GM18499 (cell line): ENCODE results near the gene NUDT19.
"Not testable (repeated sequence)": the region's sequence is repeated elsewhere in the genome, so short reads cannot be mapped to it uniquely, and the experiment has no call there.

Experiments
- ATAC-seq: cut with Tn5 transposase; IDR thresholded peaks from one replicate; pipeline ENCODE4 v1.9.1; 2021; ENCODE audit warnings: moderate number of reproducible peaks; ENCODE audit not compliant: insufficient read depth, unreplicated experiment

NUDT19 gene

DNA sequence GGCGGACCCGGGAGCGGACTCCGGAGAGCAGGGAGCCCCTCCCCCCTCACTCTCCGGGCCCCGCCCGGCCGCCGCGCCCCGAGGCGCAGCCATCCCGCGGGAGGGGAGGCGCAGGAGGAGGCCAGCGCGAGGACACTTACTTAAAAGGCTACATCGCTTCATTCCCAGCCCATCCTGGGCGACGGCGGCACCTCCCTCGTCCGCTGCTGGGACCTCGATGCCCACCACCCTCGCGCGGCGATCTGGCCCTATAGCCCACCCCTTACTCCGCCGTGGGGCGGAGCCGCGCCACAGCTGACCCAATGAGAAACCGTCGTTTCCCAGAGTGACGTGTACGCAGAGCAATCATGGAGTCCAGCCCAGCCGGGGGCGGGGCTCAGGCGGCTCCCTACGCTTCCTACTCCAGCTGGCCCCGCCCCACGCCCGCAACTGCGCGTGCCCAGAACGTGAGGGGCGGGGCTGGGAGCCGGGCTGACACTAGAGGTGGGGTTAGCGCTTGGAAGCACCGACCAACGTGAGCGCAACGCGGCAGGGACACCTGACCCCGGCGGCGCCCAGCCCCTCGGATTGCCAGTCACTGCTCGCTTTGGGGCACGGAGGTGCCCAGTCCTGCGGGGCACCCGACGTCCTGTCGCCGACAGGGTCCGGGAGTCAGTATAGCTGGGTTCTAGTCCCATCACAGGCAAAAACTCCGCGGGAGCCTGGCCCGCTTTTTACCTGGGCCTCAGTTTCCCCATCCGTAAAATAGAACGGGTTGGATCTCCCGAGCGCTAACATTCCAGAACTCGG lies 16.5 kb upstream of the NUDT19 start, which contains the start of gene ANKRD27:
TSS of gene ANKRD27 (minus strand) at position 250 of the 789 bp plus-strand sequence. CDS start 16,165 bp downstream, outside the sequence.
- ATAC-seq: peak; percentile 92

DNA sequence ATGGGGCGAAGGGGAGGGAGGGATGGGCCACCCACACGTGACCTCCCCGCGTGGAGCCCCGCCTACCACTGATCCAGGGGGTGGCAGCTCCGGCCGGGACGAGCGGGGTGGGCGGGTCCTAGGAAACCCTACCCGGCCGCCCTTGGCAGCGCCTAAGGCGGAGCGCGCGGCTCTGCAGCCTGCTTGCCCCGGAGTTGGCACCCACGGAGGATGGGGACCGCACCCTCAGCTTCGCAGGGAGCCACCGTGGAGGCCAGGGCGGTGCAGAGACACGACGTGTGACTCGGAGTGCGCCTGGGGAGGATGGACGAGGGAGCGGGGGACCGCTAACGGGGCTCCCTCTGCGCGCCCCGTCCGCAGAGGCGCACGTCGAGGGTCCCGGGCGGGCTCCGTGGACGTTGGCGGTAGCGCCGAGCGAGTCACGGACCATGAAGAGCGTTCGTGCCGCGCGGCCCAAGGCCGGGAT lies 15.9 kb upstream of the NUDT19 start, which contains the start of gene RGS9BP:
TSS of gene RGS9BP (plus strand) at position 129 of the 466 bp plus-strand sequence. CDS start 416 bp downstream, outside the sequence.
- ATAC-seq: no peak

DNA sequence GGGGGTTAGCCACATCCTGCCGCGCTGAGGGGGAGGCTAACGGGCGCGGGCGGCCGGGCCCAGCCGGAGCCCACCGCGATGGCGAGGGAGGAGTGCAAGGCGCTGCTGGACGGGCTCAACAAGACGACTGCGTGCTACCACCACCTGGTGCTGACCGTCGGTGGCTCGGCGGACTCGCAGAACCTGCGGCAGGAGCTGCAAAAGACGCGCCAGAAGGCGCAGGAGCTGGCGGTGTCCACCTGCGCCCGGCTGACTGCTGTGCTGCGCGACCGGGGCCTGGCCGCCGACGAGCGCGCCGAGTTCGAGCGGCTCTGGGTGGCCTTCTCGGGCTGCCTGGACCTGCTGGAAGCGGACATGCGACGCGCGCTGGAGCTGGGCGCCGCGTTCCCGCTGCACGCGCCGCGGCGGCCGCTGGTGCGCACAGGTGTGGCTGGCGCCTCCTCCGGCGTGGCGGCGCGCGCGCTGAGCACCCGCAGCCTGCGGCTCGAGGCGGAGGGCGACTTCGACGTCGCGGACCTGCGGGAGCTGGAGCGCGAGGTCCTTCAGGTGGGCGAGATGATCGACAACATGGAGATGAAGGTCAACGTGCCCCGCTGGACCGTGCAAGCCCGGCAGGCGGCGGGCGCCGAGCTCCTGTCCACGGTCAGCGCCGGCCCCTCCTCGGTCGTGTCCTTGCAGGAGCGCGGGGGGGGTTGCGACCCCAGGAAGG lies 15.3 kb upstream of the NUDT19 start:
- no peak for ATAC-seq

DNA sequence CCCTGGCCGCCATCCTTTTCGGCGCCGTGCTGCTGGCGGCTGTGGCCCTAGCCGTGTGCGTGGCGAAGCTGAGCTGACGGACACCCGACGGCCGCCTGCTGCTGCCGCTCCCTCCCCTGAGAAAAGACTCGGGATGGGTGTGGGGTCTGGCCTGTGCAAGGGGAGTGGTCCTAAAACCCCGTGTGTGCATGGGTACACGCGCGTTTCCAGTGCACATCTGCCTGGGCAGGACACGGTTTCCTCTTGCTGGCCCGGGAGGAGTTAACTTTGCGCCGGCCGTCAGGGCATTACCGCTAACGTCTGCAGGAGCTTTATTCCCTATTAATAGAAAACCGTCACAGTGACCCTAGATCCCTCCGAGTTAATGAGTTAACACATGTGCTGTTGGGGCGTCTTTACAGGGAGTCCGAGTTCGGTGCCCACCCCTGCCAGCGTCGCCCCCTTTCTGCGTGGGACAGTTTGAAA lies 14.7 kb upstream of the NUDT19 start:
- ATAC-seq: no peak

DNA sequence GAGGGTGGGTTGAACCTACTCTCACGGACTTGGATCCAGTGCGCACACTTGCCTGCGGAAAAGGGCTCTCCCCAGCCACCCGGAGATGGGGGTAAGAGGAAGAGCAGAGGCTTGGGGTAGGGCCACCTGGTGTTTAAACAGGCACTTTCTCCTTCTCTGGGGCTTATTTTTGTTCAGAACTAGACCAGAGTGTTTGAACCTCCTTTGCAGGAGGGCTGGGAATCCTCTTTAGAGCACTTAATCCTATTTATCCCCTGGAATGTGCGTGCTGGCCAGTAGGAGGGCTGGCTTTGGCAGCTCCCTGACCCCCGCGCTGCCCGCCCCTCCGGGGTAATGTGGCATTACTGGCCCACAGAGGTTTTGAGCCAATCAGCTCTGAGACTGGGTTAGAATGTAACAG lies 14.0 kb upstream of the NUDT19 start:
- no peak for ATAC-seq

DNA sequence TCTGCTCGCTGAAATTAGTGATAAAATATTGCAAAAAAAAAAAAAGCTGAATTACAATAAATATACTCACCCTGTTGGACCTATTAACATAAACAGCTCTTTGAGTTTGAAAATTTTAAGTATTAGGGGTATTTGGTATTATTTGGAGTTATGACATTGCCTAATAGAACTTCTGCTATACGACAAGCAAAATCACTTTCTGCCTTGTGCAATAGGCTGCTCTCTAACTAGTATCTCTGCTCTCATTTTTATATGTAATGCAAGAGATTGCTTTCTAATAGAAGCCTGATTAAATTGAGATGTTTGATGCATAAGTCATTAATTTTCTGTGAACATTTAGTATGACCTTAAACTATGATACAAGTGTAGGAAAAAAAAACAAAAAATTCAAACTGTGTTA lies 10.6 kb upstream of the NUDT19 start:
- no peak for ATAC-seq

DNA sequence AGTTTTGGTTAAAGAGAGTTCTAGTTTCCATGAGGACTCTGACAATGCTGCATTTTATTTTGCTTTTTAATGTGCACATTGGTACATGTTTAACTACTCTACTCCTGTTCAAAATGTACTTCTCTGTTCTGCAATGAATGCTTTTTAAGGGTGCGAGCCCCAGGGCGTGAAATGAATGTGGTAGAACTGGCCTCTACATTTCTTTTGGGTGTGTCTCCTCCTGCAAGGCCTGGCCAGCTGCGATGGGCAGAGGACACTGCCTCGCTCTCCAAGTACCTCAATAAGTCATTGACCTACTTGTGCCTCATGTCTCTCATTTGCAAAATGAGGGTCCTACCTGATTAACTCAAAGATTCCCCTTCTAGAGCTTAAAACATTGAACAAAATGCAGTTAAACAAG lies 9.3 kb upstream of the NUDT19 start:
- no peak for ATAC-seq

DNA sequence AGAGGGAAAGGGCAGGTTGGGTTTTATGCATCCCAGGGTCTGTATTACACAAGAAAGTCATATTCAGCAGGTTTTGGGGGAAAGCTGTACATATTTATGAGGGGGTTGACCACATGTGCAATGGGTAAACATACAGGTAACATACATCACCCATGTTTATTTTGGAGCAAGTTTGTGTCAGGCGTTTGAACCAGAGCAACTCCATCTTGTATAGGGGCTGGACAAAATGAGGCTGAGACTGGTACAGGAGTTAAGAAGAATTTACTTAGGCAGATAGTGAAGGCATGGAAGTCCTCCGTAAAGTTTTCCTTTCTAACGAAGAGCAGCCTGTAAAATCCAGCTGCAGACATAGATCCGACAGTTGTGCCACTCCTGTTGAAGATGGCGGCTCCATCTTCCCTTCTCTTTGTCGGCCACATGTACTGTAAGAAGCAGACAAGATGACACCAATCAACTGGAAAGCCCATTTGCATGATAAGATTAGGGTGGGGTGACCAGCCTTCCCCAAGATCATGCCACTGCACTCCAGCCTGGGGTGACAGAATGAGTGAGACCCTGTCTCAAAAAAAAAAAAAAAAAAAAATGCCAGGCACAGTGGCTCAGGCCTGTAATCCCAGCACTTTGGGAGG lies 4.7 kb upstream of the NUDT19 start:
- no peak for ATAC-seq

DNA sequence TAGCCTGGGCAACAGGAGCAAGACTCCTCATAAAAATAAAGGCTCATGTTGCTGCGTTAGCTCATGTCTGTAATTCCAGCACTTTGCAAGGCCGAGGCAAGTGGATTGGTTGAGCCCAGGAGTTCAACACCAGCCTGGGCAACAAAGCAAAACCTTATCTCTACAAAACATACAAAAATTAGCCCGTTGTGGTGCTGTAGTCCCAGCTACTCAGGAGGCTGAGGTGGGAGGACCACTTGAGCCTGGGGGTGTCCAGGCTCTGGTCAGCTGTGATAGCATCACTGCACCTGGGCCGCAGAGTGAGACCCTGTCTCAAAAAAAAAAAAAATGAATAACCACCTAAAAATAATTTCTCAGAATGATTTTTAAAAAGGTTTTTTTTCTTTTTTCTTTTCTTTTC lies 3.9 kb upstream of the NUDT19 start:
- no peak for ATAC-seq

DNA sequence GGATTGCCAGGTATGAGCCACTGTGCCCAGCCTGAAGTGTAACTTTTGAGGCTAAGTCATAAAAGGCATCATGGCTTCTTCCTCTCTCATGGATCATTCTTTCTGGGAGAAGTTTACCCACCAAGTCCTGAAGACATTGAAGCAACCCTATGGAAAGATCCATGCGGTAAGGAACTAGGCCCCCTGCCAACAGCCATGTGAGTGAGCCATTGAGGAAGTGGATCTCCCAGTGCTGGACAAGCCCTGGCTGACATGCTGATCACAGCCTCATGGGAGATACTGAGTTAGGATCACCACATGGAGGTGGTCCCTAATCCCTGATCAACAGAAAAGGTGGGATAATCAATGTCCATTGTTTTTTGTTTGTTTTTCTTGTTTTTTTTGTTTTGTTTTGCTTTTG lies 3.3 kb upstream of the NUDT19 start:
- ATAC-seq: no peak

DNA sequence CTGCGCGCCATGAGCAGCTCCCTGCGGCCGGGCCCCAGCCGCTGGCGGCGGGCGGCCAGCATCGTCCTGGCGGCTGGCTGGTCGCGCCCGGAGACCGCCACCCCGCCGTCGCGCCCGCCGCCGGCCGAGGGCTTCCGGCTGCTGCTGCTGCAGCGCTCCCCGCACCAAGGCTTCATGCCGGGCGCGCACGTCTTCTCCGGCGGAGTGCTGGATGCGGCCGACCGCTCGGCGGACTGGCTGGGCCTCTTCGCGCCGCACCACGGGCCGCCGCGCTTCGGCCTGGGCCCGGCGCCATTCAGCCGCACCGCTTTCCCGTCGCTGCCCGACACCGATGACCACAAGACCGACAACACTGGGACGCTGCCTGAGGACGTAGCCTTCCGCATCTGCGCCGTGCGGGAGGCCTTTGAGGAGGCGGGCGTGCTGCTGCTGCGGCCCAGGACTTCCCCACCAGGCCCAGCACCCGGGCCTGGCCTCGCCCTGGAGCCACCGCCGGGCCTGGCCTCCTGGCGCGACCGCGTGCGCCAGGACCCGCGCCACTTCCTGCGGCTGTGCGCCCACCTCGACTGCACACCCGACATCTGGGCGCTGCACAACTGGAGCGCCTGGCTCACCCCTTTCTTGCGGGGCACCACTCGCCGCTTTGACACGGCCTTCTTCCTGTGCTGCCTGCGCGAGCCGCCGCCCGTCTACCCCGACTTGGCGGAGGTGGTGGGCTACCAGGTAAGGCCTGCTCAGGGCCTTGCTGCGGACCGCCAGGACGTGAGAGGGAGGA lies 518 bp downstream of the NUDT19 start:
- ATAC-seq: peak; percentile 23

DNA sequence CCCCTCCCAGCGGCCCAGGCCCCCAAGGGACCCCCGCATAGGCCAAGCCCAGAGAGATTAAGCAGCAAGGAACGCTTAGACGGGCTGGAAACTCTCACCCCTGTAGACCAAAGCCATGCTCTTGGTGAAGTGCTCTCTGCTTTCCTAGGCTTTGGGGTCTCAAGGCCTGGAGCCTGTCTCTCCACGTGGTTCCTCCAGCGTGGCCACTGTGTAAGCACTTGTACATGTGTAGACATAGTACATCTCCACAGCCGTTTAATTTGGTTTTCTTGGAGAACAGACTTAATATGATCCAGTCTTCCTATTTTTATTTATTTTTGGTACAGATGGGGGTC lies 1.1 kb downstream of the NUDT19 start:
- no peak for ATAC-seq

DNA sequence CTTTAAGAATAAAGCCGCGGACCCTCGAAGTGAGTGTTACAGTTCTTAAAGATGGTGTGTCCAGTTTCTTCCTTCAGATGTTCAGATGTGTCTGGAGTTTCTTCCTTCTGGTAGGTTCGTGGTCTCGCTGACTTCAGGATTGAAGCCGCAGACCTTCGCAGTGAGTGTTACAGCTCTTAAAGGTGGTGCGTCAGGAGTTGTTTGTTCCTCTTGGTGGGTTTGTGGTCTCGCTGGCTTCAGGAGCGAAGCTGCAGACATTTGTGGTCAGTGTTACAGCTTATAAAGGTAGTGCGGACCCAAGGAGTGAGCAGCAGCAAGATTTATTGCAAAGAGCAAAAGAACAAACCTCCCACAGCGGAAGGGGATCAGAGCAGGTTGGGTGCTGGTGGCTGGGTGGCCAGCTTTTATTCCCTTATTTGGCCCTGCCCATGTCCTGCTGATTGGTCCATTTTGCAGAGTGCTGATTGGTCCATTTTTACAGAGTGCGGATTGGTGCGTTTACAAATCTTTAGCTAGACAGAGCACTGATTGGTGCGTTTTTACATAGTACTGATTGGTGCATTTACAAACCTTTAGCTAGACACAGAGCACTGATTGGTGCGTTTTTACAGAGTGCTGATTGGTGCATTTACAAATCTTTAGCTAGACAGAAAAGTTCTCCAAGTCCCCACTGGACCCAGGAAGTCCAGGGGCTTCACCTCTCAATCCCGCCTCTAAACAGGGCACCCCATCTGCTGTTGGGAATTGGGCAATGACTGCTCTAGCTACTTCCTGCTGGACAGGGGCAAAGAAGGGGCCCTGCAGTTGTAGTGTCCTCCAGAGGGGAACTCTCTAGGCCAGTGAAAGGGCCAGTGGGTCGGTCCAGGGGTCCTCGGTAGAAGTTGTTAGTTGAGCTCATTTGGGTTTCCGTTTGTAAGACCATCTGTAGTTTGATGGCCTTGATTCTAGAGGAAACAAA lies 1.8 kb downstream of the NUDT19 start:
- ATAC-seq: not testable (repeated sequence)

DNA sequence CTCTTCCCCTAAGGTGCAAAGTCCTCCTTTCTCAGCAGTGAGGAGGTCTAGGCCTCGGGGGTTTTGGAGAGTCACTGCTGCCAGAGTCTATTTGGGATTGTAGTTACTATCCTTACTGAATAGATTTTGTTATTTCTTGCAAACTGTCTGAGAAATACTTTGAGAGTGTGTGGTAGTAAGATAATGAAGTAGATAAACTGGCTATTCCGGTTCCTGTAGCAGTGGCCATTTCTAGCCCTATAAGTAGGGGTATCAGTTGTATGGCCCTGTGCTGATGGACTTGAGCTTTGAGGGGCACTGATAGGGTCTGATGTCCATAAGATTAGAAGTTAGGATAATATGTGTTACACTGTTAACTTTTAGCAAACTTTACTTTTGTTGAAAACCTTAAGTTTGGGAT lies 2.7 kb downstream of the NUDT19 start:
- not testable (repeated sequence) for ATAC-seq

DNA sequence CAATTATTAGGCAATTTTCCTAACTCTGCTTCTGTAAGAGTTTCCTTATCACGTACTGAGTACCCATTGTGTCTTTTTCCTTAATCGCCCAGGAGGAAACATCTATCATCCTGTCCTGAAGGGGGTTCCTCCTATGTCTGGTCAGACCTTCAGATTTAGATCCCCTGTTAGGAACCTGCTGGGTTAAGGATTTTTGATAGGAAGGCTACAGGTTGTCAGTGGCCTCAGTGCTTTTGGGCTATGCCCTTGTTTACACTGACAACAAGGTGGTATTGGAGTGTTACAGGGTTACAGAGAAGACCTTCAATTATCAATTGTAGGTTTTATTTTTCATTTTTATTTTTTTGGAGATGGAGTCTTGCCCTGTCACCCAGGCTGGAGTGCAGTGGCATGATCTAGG lies 3.2 kb downstream of the NUDT19 start:
- ATAC-seq: not testable (repeated sequence)

DNA sequence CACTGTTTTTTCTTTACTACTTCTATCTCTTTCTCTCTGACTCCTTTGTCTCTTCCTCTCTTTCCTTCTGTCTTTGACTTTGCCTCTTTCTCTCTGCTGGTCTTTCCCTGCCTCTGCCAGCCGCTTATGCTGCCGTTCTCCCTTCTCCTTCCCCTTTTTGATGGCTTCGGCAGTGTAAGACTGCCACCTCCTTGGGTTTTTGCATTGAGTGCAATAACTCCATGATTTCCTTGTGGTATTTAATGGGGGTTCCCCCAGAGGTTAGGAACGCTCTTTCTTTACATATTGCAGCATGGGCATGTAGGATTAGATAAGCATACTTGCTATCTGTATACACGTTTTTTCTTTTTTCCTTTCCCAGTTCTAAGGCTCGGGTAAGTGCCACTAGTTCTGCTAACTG lies 3.9 kb downstream of the NUDT19 start:
- not testable (repeated sequence) for ATAC-seq

DNA sequence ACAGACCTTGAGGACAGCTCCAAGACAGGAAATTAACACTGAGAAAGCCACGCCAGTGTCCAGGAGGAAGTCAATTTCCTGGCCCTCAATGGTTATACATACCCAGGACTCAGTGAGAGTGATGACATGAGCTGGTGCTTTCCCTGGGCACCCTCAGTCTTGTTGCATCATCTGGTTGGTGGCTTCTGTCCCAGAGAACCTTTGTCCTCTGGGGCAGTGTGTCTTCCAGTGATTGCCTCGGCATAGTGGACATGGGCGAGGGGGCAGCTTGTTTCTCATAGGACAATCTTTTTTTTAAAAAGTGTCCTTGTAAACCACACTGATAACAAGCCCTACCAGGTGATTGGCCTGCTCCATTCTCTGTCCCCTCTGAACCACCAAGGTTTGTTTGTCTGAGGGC lies 5.2 kb downstream of the NUDT19 start:
- not testable (repeated sequence) for ATAC-seq

DNA sequence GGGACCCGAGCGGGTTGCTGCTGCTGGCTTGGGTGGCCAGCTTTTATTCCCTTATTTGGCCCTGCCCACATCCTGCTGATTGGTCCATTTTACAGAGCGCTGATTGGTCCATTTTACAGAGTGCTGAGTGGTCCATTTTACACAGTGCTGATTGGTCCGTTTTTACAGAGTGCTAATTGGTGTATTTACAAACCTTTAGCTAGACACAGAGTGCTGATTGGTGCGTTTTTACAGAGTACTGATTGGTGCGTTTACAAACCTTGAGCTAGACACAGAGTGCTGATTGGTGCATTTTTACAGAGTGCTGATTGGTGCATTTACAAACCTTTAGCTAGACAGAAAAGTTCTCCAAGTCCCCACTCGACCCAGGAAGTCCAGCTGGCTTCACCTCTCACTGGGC lies 8.5 kb downstream of the NUDT19 start:
- ATAC-seq: not testable (repeated sequence)

DNA sequence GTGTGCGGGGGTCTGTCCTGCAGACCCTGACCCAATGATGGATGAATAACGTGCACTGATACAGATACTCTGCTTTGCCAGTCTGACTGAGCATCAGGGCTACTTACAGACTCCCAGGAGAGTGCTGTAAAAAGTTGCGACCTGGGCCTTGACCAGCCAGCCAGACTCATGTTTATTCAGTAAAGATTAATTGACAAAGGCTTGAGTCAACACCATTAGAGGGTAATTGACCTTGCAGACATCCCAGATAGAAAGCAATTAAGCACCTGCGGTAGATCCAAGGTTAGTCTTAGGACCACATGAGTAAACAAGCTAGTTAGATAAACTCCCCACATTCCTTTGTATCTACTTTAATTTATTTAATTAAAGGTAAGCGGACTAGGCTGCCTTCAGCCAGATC lies 10.4 kb downstream of the NUDT19 start:
- no peak for ATAC-seq
